DMS53 treated with DMSO at 0.1 percent for 48 hours (cell line): ENCODE measurements around the gene GRIP1.

Experiments used
- DNase-seq: peaks from one replicate; lab custom pipeline; 2025; ENCODE audit not compliant: unreplicated experiment; lab: John Stamatoyannopoulos, UW

Gene GRIP1

GRCh38 chr12:66694666-66695613 is 16.1 kb upstream of the GRIP1 start:
- DNase-seq: peak; percentile 88

GRCh38 chr12:66693901-66694513 is 15.1 kb upstream of the GRIP1 start:
- peak; percentile 75 for DNase-seq

GRCh38 chr12:66692986-66693385 is 14.1 kb upstream of the GRIP1 start:
- DNase-seq: no peak

GRCh38 chr12:66692170-66692569 is 13.3 kb upstream of the GRIP1 start:
- DNase-seq: no peak

- peak; percentile 76 for DNase-seq
Observed at GRCh38 chr12:66688846-66689439, 10.1 kb upstream of the GRIP1 start.

GRCh38 chr12:66684222-66684621 is 5.3 kb upstream of the GRIP1 start:
- no peak for DNase-seq

- DNase-seq: no peak
Observed at GRCh38 chr12:66683822-66684221, 4.9 kb upstream of the GRIP1 start.

- DNase-seq: no peak
Observed at GRCh38 chr12:66683073-66683472, 4.2 kb upstream of the GRIP1 start.

- no peak for DNase-seq
Observed at GRCh38 chr12:66679461-66680084, 697 bp upstream of the GRIP1 start.

GRCh38 chr12:66676241-66676640 is 2.6 kb downstream of the GRIP1 start:
- DNase-seq: no peak

GRCh38 chr12:66674495-66675122 is 4.3 kb downstream of the GRIP1 start:
- DNase-seq: no peak

GRCh38 chr12:66669541-66669940 is 9.3 kb downstream of the GRIP1 start:
- peak; percentile 4 for DNase-seq

GRCh38 chr12:66668311-66668710 is 10.6 kb downstream of the GRIP1 start:
- DNase-seq: no peak

GRCh38 chr12:66667906-66668305 is 11.0 kb downstream of the GRIP1 start:
- DNase-seq: no peak

- DNase-seq: no peak
Observed at GRCh38 chr12:66666481-66666880, 12.4 kb downstream of the GRIP1 start.

GRCh38 chr12:66665435-66665985 is 13.4 kb downstream of the GRIP1 start:
- no peak for DNase-seq

GRCh38 chr12:66664076-66664475 is 14.8 kb downstream of the GRIP1 start:
- no peak for DNase-seq

- DNase-seq: no peak
Observed at GRCh38 chr12:66663611-66664010, 15.3 kb downstream of the GRIP1 start.

GRCh38 chr12:66662729-66663128 is 16.1 kb downstream of the GRIP1 start:
- DNase-seq: no peak

- DNase-seq: no peak
Observed at GRCh38 chr12:66662179-66662578, 16.7 kb downstream of the GRIP1 start.

GRCh38 chr12:66661357-66661756 is 17.5 kb downstream of the GRIP1 start:
- DNase-seq: no peak
